Measurements from ENCODE around the gene PRR18.

Gene PRR18

DNA sequence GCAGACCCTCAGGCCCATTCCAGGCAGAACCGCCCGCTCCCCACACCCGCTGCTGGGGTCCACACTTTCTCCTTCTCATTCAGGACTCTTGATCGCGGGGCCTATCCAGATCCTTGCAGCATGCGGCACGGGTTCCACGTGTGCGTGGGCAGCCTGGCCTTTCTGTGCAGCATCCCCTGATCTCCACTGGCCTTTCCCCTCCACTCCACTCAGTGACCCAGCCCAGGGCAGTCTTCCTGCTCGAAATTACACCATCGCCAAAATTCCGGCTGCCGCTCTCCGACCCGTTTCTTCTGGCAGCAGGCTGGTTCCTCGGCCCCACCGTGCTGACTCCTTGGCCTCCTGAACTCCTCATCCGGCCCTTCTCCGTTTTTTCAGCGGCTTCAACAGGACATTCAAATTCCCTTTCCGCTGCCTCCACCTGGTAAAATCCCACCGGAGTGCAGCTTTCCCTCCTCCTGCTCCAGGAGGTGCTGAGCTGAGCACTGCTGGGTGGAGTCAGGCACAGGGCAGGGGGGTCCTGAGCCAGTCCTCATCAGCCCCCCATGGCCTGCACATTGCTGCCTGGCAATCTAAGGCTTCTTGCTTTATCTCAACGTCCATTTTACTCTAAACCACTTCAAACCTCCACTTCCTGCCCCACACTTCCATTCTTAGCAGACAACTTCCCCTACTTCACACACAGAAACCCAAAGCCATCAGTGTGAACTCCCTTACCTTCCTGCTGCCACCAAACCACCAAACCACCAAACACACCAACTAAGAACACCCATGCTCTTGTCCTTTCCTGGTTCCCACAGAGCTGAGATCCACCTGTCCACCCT is 25.2 kb upstream of the PRR18 start:
- no peak for DNase-seq (ENCODE audit: low read depth)

DNA sequence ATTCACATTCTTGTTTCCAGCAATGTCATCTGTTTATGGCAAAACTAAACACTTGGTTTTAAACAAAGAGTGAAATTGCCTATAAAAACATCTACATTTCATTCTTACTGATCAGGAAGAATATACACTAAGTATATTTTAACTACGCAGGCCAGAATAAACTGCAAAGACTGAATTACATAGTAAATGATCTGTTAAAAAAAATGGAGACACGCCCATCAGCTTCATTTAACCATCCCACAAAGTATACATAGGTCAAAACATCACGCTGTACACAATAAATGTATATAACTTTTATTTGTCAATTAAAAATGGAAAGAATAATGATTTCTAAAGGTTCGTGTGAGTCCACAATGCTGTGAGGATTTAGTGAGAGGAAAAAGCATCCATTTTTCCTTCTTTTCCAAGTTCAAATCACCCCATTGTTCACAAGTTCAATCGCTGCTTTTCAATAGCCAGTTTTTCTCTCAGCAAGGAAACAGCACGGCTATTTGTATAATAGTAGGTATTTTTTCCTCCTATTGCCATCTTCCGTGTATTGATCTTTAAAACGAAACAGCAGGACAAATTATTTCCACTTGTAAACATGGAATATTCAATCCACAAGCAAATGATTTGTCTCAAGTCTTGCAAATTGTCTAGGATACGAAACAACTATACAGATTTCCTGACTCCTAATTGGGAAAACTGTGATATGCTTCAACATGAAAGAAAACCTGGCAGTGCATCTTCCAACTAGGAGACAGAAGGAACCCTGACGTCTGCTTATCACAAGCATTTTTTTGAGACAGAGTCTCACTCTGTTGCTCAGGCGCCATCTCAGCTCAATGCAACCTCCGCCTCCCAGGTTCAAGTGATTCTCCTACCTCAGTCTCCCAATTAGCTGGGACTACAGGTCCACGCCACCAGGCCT is 23.6 kb upstream of the PRR18 start:
- no peak for DNase-seq (ENCODE audit: low read depth)

DNA sequence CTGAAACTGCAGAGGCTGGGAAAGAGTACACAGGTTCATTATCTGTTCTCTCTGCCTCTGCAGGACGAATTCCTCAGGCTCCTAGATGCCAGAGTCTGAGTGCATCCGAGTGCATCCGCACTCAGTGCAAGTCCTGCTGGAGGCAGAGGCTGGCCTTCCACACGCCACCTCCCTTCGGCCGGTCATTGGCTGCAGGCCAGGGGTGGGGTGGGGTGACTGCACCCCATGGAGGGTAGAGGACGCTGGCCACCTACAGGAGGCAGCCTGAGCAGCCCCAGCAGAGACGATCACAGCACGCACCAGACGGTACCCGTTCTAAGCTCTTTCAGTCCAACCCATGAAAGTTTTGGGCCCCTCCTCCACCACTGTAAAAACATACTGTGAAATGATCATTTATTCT is 22.4 kb upstream of the PRR18 start:
- DNase-seq (ENCODE audit: low read depth) = no peak

DNA sequence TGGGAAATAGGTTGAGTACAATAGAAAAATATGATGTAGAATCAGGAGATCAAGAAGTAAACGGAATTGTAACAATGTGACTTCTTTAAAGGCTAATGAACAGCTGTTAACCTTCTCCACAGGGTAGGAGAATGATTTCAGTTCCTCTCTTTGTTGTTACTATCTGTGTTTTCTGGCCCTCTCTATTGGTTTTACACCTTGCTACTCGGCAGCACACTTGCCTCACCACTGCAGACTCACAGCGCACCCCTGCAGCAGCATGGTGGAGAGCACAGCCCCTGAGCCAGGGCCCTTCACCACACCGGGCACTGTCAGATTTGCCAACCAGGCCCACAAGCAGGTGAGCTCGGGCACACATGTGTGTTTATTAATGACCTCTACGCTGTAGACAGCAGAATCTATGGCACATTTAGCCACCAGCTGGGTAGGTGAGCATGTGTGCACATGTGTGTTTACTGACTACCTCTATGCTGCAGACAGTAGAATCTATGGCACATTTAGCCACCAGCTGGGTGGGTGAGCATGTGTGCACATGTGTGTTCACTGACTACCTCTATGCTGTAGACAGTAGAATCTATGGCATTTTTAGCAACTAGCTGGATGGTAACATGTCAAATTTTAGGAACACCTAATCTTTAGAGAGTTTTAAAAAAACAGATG is 17.3 kb upstream of the PRR18 start:
- DNase-seq (ENCODE audit: low read depth) = no peak

DNA sequence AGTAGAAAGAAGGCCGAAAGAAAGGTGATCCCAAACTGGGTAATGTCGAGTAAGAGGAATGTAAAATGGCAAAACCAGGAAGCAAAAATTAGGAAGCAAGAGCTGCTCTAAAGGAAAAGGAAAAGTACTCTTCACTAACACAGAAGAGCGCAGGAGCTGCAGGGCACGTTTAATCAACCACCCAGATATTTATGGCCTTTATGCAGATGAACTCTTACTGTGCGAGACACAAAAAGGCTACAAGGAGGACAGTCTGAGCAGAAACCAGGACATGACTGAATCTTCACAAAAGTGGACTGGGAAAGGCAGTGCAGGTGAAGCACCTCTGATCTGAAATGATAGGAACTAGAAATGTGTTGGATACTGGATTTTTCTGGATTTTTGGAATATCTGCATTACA is 15.2 kb upstream of the PRR18 start:
- no peak for DNase-seq (ENCODE audit: low read depth)

DNA sequence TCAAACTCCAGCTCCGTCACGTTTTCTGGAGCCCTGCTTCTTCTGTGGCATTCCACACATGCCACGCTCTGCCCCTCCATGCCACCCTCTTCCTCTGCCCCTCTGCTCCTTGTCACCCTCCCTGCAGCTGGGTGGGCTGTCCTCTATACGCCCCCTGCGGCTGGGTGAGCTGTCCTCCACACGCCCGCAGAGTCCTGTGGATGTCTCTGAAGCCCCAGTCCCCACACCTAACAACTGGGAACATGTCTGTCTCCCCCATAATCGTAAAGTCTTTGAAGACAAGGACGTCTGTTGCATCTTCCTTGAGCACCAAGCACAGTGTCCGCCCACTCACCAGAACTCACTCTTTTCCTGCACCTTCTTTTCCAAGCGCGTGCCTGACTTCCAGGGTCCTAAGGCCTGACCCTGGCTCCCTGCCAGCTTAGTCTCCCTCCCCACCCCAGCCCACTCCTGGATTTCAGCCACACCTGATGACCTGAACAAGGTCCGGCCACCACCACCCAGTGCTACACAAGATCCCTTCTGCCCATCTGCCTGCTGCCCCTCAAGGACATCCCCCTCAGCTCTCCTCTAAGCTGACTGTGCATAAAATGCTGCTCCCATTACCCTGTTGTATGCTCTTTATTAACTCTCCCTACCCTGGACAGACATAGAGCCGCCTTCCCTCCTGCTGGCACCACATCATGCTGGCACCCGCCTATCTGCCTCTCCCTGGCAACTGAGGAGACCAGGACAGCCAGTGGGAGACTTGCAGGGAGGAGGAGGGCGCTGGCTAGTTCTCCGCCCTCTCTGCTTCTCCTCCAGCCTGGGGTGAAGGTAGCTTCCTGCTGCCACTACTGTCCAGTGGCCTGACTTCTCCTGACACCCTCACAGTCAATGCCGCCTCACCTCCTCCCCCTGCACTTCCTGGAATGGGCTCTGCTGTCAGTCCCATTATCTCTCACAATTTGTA is 10.7 kb upstream of the PRR18 start:
- DNase-seq (ENCODE audit: low read depth) = no peak

DNA sequence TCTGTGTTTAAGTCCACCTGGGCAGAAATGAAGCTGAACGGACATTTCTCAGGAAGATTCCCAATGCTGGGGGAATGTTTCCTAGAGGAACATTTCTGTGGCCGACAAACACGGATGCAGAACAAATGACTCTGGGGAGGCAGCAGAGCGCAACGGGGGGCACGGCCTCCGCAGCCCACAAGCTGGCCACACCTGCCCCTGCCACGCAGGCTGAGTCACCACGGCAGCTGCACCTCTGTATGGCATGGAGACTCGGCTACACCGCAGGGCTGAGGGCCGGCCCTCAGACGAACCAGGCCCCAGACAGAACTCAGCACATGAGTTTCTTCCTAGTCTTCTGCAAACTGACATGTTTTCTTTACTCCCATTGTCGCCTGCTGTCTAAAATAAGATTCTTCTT is 10.0 kb upstream of the PRR18 start:
- no peak for DNase-seq (ENCODE audit: low read depth)

DNA sequence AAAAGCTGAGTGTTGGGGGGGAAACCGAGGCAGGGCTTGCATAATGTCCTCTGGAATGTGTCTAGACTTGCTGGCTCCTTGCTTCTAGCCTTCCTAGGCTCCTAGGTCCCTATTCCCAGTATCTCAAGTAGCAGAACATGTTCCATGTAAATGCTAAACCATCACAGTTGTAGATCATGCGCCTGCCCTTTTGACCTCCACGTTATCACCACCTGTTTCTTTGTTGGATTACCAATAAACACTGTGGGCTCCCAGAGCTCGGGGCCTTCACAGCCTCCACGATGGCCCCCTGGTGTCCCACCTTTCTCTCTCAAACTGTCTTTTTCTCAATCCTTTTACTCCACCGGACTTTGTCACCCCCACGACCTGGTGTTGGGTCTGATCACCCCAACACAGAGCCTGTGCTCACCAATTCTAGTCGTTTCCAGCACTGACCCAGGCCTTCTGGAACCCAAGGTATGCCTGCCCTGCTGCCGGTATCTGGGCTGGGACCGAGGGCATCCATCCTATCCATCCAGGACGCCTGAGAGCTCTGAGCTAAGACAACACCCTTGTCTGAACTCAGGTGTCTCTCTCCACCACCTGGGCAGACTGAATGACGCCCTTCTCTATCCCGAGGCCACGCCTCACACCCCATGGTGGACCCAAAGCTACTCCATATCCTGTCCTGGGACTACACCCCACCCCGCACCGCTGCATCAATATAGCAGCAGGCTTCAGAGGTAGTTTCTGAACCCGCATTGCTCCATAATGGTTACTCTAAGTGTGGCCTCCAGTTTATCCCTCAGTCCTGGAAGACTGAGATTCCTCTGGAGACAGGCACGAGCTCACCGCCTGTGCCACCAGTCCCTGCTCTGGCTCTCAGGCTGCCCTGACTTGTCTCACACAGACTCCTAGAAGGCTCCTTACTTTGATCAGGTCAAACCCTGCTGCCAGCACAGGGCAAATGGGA is 9.3 kb upstream of the PRR18 start:
- no peak for DNase-seq (ENCODE audit: low read depth)

DNA sequence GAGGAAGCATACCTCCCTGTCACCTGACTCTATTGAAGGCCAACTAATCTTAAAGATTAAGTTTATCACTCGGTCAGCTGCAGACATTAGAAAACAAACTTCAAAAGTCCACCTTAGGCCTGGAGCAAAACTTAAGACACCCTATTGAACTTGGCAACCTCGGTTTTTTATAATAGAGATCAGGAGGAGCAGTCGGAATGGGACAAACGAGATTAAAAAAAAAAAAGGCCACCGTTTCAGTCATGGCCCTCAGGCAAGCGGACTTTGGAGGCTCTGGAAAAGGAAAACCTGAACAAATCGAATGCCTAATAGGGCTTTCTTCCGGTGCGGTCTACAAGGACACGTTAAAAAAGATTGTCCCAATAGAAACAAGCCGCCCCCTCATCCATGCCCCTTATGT is 7.2 kb upstream of the PRR18 start:
- DNase-seq (ENCODE audit: low read depth) = no peak

DNA sequence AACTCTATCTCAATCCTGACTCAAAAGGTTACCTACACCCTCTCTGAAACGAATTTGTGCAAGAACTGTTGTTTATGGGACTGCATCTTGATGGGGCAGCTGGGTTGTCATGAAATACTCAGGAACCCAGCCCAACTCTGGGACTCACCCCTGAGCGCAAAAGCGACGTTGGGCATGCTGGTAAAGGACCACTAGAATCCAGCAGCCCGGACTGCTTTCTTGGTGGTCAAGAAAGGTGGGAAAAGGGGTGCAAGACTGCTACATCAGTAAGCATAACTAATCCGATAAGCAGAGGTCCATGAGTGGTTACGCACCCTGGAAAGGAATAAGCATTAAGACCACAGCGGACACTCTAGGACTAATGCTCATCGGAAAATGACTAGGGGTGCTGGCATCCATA is 6.3 kb upstream of the PRR18 start:
- DNase-seq (ENCODE audit: low read depth) = no peak

DNA sequence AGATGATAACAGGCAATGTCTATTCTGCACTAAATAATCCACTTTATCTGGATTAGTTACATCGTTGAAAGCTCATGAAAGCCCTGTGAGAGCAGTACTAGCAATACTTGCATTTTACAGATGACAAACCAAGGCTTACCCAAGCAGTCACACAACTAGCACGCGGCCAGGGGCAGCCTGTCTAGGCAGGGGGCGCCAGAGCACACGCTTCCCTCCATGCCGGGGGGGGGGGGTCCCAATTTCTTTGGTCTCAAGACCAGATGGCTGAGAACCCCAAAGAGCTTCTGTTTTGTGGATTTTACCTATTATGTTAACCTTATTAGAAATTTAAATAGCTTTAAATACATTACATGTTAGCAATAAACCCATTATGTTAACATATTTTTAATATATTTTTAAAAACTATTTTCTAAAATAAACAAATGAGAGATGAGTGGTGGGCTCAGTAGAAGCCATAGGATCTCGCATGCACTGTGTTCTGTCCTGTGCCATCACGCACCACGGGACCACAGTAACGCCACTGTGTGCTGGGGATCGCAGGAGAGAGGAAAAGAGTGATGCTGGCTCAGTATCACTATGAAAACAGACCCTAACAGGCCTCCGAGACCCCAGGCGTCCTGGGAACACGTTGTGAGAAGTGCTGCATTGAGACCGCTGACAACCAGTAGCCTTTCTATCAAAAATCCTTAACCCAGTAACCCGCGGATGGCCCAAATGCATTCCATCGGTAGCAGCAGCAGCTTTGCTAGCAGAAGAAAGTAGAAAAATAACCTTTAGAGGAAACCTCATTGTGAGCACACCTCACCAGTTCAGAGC is 5.3 kb upstream of the PRR18 start:
- DNase-seq (ENCODE audit: low read depth) = no peak

DNA sequence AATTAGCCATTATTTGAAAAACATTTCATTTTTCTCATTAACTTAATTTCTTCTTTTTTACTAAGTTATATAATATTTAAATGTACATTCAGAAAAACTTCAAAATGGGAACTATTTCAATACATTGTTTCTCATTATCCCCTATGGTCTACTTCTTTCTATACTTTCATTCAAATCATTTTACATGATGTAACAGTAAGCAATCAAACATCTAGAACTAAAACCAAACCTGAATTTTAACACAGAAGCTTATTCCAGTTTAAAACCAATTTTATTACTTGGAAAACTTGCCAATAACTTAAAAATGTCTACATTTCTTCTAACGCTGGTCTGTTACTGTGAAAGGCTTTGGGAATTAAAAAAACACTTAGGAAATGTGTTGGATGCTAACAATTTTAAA is 4.6 kb upstream of the PRR18 start:
- no peak for DNase-seq (ENCODE audit: low read depth)

DNA sequence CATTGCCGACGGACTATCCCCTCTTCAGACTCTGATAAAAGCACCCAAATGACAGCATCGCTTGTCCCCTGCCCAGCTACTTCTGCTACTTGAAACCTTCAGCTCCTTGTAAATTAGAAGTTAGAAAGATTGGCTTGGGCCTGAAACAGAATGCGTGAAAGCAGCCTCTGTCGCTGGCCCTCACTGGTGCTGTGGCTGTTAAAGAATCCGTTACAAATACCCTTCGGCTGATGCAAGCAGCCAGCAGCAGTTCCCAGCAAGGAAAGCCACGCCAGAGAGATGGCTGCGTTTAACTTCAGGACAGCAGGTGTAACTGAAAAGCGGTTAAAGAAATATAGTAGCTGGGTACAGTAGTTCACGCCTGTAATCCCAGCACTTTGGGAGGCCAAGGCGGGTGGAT is 2.4 kb upstream of the PRR18 start:
- DNase-seq (ENCODE audit: low read depth) = no peak

DNA sequence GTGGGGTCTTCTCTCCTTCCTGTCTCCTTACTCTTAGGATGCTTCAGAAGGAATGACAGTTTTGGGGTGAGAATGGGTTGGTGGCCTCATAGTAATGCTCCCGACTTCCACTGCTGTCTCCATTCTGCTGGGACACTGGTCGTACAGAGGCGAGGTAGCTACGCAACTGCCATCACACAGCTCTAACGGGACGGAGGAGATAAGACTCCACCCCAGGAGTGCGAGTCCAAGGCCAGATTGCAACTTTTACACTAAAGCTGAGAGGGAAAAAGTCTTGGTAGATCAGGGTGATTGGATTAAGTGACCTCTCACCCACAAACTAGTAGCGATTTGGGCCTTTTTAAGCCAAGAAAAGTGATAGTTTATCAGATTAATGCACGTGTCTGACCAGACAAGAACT is 1.8 kb upstream of the PRR18 start:
- DNase-seq (ENCODE audit: low read depth) = no peak

DNA sequence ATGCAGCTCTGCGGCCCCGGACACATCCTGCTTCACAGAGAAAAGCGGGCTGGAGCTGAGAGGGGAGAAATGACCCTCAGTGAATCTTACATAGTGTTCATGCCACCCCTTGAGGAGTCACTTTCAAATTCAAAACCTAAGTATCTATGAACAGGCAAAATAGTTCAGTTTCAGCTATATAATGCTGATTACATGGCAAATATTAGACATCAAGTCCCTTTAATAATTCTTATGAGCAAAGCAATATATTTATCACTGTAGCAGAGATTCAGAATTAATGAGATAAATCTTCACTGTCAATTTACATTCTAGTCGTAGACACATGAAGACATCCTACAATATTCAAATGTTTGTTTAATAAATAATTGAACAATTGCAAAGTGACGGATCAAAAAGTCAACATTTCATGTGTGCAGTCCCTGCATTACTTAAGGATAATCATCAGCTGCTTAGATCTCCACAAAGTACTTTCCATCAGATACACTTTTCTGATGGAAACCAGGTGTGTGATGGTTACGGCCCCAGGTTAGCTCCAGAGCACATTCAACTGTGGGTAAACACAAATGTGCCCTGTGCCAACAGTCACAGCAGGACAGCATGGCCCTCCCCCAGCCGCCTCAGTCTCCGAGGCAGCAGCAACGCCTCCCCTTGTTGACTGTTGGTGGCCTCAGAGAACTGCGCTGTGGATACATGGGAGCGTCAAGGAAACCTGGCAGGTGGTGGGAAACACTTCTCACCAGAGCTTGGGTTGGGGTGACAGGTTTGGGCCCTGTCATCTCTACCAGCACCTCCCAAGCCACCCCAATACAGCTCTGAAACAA is 787 bp upstream of the PRR18 start:
- DNase-seq (ENCODE audit: low read depth) = no peak

DNA sequence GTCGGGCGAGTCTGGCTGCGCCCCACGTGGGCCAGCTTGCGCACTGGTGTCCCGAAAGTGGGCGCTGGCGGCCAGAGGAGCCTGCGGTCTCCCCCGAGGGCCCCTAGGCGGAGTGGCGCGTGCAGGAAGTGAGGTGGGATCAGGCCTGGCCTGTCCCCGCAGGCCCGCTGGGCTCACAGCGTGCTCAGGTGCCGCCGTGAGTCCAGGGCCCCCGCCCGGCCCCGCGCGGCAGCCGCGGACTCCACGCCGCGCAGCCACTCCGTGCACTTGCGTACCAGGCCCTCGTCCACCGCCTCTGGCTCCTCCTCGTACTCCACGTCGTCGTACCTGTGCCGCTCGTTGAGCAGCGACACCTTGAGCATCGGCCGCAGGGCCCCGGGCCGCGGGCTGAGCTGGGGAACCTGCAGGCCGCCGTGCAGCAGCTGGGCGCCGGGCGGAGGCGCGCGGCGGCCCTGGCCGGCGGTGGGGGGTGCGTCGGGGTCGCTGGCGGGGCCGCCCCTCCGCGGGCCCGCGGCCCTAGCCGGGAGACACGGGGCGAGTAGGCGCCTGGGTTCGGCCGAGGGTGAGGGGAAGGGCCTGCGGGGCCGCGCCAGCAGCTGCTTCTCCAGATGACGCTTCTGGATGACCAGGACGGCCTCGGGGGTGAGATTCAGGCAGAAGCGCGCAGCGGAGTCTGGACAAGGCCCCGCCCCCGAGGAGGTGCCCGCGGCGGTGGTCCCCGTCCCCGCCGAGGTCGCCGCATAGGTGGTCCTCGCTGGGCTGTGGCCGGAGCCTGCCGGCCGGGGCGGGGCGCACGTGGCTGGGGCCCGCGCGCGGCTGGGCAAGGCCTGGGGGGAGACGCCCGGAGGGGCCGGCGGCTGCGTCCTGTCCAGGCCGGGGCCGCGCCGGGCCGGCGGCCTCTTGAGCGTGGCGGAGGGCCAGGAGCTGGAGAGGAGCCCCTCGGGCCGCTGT is 835 bp downstream of the PRR18 start:
- no peak for DNase-seq (ENCODE audit: low read depth)

DNA sequence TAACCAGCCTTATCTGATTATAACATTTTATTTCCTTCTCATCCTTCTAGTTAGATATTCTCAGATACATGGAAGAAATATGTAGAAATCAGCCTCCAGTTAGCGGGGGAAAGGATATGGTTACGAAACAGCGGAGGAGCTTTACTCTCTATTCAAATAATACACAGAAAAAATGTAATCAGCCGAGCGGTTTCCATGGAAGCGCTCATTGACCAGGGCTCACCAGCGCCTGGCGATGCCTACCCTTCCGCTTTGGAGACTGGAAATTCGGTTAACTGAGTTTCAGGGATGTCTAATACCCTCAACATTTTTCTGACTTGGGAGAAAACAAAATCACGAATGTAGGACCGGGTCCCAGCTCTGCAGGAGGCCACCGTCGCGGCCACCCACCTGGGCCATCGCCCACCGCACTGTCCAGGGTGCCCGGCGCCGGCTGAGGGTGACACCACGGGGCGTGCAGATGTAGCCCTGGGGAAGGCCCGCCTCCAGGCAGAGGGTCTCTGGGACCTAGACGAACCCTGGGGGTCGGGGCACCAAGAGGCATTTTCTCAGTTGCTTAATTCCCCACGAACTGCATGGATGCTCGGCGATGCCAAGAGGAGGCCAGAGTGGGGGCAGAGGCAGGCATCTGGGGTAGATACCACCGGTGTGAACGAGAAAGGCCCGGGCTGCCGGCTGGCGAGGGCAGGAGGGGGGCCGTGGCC is 1.7 kb downstream of the PRR18 start:
- DNase-seq (ENCODE audit: low read depth) = no peak

Data from stimulated activated CD8-positive, alpha-beta memory T cell treated with anti-CD3 and anti-CD28 coated beads, Interleukin-15, amount 100 ng/mL, for 24 hours (primary cell).